Motor neuron (in vitro differentiated cells): ENCODE measurements around the gene DNASE1. TPM values are rescaled to one million over a fixed set of nuclear protein-coding genes. Genes with fewer than 3 reads are reported as not detected.
"Not testable (repeated sequence)": the region's sequence is repeated elsewhere in the genome, so short reads cannot be mapped to it uniquely, and the experiment has no call there.

Experiments used
- ATAC-seq, 8 experiments: fragments of 200-7000 bp; cut with Tn5 transposase; replicated peaks in 6 of 8; 2 replicates each; pipeline ENCODE4 v1.8.0; 2021; ENCODE audit warnings: mild to moderate bottlenecking in 8 of 8, moderate library complexity in 8 of 8
- H3K27ac ChIP-seq, 2 donors: fragments of 250-450 bp; sonication (Bioruptor Pico); 2 replicates each; pipeline ENCODE4 v1.9.0; 2021; ENCODE audit warnings: antibody characterized with exemption in 2 of 2, mild to moderate bottlenecking in 2 of 2, moderate library complexity in 1 of 2
- H3K4me1 ChIP-seq, 2 donors: fragments of 250-450 bp; sonication (Bioruptor Pico); replicated peaks in 1 of 2; 2 replicates each; pipeline ENCODE4 v1.6.1; 2021; ENCODE audit warnings: antibody characterized with exemption in 2 of 2, mild to moderate bottlenecking in 2 of 2, moderate library complexity in 1 of 2
- H3K4me3 ChIP-seq, 5 donors: fragments of 250-450 bp; sonication (Bioruptor Pico); 2 replicates each; pipeline ENCODE4 v1.9.0; 2021; ENCODE audit warnings: antibody characterized with exemption in 5 of 5, mild to moderate bottlenecking in 5 of 5, moderate library complexity in 4 of 5
- WGBS, 10 experiments: fragments of 450-650 bp; shearing (Covaris generic); methylation state at CpG; one replicate each; pipeline ENCODE4 v1.0.0; 2022; 5-methylcytosine and 5-hydroxymethylcytosine counted together
- in situ Hi-C, 9 experiments: fragments of 400-800 bp; cut with MboI; loops; one replicate each; pipeline ENCODE4 v1.15.0; 2021; ENCODE audit warnings: low sequenced_read_pairs in 9 of 9, low pct_unique_long_range_greater_than_20kb in 2 of 9; ENCODE audit not compliant: unreplicated experiment in 9 of 9
- total RNA-seq, 8 experiments: library from RNA; unstranded; fragments of 300-600 nt; gene quantifications; 2 replicates each; pipeline versions ENCODE4 v1.2.3 to v1.2.4, GENCODE V29; 2022

Gene DNASE1, protein sequence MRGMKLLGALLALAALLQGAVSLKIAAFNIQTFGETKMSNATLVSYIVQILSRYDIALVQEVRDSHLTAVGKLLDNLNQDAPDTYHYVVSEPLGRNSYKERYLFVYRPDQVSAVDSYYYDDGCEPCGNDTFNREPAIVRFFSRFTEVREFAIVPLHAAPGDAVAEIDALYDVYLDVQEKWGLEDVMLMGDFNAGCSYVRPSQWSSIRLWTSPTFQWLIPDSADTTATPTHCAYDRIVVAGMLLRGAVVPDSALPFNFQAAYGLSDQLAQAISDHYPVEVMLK
- 10 to 100 TPM; 10.3 to 40.8 (median 25.3) TPM for total RNA-seq

DNA sequence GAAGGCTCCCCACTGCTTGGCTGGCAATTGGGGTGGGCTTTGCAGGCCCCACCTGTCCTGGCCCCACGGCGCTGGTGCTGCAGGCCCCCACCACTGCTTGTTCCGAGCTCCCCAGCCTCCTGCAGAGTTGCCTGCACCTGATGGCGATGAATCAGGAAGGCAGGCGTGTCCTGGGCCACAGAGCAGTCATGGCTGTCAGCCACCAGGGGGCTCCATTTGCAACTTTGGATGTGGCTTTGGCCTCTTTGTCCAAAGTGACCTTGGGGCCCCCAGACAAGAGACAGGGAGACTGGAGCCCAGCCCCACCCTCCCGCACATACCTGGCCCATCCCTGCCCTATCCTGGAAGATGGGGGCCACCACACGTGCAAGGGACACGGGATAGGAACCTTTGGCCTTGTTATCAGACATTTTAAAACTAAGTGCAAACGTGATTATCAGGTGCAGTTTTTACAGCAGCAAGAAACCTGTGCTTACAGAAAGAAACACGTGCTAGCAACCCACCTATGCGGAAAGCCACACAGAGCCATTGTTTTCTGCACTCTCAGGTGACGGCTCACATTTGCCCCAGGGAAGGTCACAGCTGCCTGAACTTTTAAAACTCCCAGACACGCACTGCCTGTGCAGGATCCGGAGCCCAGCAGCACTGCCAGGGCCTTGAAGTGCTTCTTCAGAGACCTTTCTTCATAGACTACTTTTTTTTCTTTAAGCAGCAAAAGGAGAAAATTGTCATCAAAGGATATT lies at the start of gene DNASE1:
TSS of gene DNASE1 (plus strand) at position 443 of the 743 bp plus-strand sequence. CDS start 683 bp downstream, outside the sequence.
- WGBS, 10 experiments: 58 to 100% (median 90%) methylated on average over 1 to 8 of the region's 14 CpGs; no CpG with 5 or more reads in 2 of the 10 experiments
- Histone ChIP-seq H3K4me3 (no peak within 1 kb of the TSS), H3K4me1 (no peaks in the 10 kb centered on the region), H3K27ac (no peak within 1 kb of the TSS)
- peak in 7 of 8 experiments; percentile 13 to 78 (median 28) for ATAC-seq
- in situ Hi-C loops: no loop called here

DNA sequence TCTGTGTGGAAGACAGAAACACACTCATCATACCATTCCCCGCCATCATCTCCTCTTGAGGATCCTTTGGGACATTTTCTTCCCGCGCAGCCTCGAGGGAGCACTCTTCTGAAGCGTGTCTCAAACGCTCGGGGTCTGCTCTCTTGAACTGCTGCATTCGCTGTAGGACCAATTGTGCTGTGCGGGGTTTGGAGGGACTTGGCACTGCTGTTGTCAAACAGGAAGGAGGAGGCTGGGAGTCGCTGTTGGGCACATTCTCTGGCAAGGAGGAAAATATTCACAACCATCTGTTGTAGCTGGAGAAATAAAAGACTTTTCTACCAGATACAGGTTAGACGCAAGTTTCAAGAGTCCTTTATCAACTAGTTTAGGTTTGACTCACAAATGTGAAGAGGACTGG lies 48.0 kb upstream of the DNASE1 start:
- in situ Hi-C loops: no loop called here
- Histone ChIP-seq H3K27ac (no peak overlapping the region), H3K4me3 (no peak overlapping the region), H3K4me1 (peaks cover 4 to 8% of the 10 kb centered on the region in 2 donors)
- 71 to 100% (median 79%) methylated on average over 1 to 10 of the region's 11 CpGs for WGBS, 10 experiments
- no peak for ATAC-seq

GRCh38 chr16:3607161-3607560 lies 47.3 kb upstream of the DNASE1 start:
- 71 to 100% (median 91%) methylated on average over 1 to 5 of the region's 7 CpGs; no CpG with 5 or more reads in 2 of the 10 experiments for WGBS, 10 experiments
- in situ Hi-C loops: no loop called here
- ATAC-seq: no peak

DNA sequence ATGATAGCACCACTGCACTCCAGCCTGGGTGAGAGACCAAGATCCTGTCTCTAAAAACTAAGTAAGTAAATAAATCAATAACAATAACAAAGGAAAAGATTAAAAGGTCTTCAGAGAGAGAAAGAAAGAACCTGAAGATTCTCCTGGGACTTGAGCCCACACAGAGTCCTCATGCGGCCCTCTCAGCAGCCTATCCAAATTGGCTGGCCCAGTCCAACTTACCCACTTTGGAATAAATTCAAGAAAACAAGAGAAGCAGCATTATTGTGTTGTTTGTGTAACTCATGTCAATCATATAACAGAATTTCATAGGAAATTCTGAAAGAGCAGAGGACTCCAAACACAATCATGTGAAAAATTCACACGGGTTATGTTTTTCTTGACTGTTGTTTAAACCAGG lies 46.9 kb upstream of the DNASE1 start:
- H3K4me3 ChIP-seq: no peak overlapping the region
- 40 to 100% (median 83%) methylated on average over 1 to 2 of the region's 2 CpGs; no CpG with 5 or more reads in 3 of the 10 experiments for WGBS, 10 experiments
- in situ Hi-C loops: no loop called here
- peaks cover 8 to 11% of the 10 kb centered on the region in 2 donors for H3K4me1 ChIP-seq
- H3K27ac ChIP-seq: no peak overlapping the region
- no peak for ATAC-seq

More at GRCh38 chr16:3607161-3607560, 47.3 kb upstream of the DNASE1 start:
- peaks cover 4 to 8% of the 10 kb centered on the region in 2 donors for H3K4me1 ChIP-seq
- H3K27ac ChIP-seq: no peak overlapping the region
- H3K4me3 ChIP-seq: no peak overlapping the region

DNA sequence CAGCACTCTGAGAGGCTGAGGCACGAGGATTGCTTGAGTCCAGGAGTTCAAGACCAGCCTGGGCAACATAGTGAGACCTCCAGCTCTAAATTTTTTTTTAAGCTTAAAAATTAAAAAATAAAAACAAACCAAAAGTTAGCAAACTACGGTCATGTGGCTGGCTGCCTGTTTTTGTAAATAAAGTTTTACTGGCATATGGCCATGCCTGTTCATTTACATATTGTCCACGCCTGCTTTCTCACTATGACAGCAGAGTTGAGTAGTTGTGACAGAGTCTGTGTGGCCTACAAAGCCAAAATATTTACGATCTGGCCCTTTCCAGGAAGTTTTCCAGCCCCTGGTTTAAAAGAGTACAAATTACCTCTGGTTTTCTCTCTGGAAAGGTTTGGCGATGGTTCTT lies 46.4 kb upstream of the DNASE1 start:
- in situ Hi-C loops: no loop called here
- no peak for ATAC-seq
- no peak overlapping the region for H3K4me3 ChIP-seq
- WGBS, 10 experiments: 47 to 100% (median 92%) methylated on average over 1 to 5 of the region's 5 CpGs; no CpG with 5 or more reads in 3 of the 10 experiments
- H3K4me1 ChIP-seq: peaks cover 9 to 14% of the 10 kb centered on the region in 2 donors
- H3K27ac ChIP-seq: no peak overlapping the region

- in situ Hi-C loops, ATAC-seq, H3K4me3 ChIP-seq, H3K27ac ChIP-seq: not testable (repeated sequence)
- peaks cover 9 to 14% of the 10 kb centered on the region in 2 donors for H3K4me1 ChIP-seq
- WGBS, 10 experiments: 80 to 98% (median 90%) methylated on average over 1 to 13 of the region's 13 CpGs; no CpG with 5 or more reads in 1 of the 10 experiments
These were observed 45.5 kb upstream of the DNASE1 start for GRCh38 chr16:3608976-3609375.

GRCh38 chr16:3609895-3610697 lies 44.4 kb upstream of the DNASE1 start:
- in situ Hi-C loops: no loop called here
- peaks cover 9 to 14% of the 10 kb centered on the region in 2 donors for H3K4me1 ChIP-seq
- no peak overlapping the region for H3K27ac ChIP-seq
- WGBS, 10 experiments: 20 to 88% (median 76%) methylated on average over 1 to 14 of the region's 14 CpGs; no CpG with 5 or more reads in 1 of the 10 experiments
- H3K4me3 ChIP-seq: peak overlapping the region; percentile 65 to 96 (median 82)
- ATAC-seq: no peak

DNA sequence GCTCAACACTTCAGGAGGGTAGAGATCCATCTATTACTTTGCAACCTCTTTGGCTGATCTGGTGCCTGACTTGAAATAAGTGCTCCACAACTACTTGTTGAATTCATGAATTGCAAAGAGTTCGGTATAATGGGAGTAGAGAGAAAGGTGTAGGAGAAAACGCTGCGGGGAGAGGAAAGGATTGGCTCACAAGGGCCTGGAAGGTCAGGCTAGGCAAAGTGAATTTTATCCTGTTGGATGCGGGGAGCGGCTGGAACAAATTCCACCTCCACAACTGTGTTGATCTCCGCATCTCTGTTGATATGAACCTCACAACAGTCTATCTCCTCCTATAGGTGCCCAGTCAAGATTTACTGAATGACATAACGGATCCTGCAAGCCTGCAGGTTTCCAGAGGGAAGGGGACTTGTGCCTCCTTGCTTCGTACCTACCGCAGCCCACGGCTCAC lies 43.8 kb upstream of the DNASE1 start:
- no peak for ATAC-seq
- in situ Hi-C loops: no loop called here
- peaks cover 9 to 14% of the 10 kb centered on the region in 2 donors for H3K4me1 ChIP-seq
- 0 to 28% (median 0%) methylated on average over 1 to 6 of the region's 10 CpGs; no CpG with 5 or more reads in 5 of the 10 experiments for WGBS, 10 experiments
- peak overlapping the region; percentile 65 to 96 (median 82) for H3K4me3 ChIP-seq
- peak overlapping the region in 1 of 2 donors; percentile 61 for H3K27ac ChIP-seq

GRCh38 chr16:3611146-3611975 lies 43.1 kb upstream of the DNASE1 start, which contains the start of gene SLX4:
SLX4 (minus strand) TSS chr16:3611606; CDS start chr16:3608964, 2,642 bp downstream.
- Histone ChIP-seq H3K4me1 (peaks cover 9 to 14% of the 10 kb centered on the region in 2 donors), H3K27ac (peak within 1 kb of the TSS; percentile 61 to 83), H3K4me3 (peak within 1 kb of the TSS; percentile 65 to 96 (median 82))
- in situ Hi-C loops: no loop called here
- 0 to 3% (median 0%) methylated on average over 4 to 18 of the region's 86 CpGs; no CpG with 5 or more reads in 5 of the 10 experiments for WGBS, 10 experiments
- ATAC-seq: peak; percentile 88 to 95 (median 93)

DNA sequence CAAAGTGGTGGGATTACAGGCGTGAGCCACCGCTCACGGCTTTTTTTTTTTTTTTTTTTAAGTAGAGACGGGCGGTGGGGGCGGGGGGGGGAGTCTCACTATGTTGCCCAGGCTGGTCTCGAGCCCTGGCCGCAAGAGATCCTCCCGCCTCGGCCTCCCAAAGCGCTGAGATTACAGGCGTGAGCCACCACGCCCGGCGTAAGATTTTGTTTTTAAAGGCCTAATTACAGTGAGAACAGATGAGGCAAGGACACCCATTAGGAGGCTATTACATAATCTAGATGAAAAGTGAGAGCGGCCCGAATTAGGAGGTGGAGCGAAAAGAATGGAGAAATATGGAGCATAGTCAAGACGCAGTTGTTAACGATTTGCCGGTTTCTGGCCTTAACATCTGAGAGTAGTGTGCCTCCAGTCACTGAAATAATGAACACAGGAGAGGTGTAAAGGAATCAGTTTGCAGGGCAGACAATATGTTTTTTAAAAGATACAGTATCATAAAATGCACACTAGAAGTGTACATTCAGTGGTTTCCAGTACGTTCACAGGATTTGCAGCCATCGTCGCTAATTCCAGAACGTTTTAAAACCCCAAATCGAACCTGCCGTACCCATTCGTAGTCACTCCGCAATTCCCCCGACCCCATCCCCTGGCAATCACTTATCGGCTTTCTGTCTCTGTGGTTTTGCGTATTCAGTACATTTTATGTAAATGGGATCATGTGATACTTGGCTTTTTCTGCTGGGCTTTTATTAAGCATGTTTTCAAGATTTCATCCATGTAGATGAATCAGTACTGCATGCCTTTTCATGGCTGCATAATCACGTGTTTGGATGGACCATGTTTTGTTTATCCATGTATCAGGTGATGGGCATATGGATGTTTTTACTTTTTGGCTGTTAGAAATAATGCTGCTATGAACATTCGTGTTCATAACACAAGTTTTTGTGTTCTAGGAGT lies 41.7 kb upstream of the DNASE1 start:
- ATAC-seq: no peak
- 20 to 100% (median 78%) methylated on average over 1 to 23 of the region's 34 CpGs for WGBS, 10 experiments
- no peak overlapping the region for H3K27ac ChIP-seq
- peak overlapping the region; percentile 65 to 96 (median 82) for H3K4me3 ChIP-seq
- in situ Hi-C loops: no loop called here
- peaks cover 9 to 14% of the 10 kb centered on the region in 2 donors for H3K4me1 ChIP-seq

DNA sequence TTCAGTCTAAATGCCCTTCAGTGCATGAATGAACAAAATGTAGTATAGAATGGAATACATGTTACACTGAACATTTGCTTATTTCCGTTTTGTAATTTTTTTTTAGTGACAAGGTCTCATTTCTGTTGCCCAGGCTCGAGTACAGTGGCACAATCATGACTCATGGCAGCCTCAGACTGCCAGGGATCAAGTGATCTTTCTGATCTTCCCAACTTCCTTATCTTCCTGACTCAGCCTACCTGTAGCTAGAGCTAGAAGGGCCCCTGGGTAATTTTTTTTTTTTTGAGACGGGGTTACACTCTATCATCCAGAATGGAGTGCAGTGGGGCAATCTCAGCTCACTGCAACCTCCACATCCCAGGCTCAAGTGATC lies 35.7 kb upstream of the DNASE1 start:
- no peak for ATAC-seq

More for the DNA sequence above, 35.7 kb upstream of the DNASE1 start:
- in situ Hi-C loops: no loop called here
- 83 to 100% (median 100%) methylated on average over 1 to 3 of the region's 3 CpGs; no CpG with 5 or more reads in 3 of the 10 experiments for WGBS, 10 experiments
- Histone ChIP-seq H3K4me1 (no peaks in the 10 kb centered on the region), H3K4me3 (no peak overlapping the region), H3K27ac (no peak overlapping the region)
